HuH-7.5 (cell line): ENCODE measurements around the gene DAAM2.

Experiments
- DNase-seq: peaks from one replicate; pipeline ENCODE4 v3.0.0; 2011; ENCODE audit warnings: low spot score

DAAM2 gene

DNA sequence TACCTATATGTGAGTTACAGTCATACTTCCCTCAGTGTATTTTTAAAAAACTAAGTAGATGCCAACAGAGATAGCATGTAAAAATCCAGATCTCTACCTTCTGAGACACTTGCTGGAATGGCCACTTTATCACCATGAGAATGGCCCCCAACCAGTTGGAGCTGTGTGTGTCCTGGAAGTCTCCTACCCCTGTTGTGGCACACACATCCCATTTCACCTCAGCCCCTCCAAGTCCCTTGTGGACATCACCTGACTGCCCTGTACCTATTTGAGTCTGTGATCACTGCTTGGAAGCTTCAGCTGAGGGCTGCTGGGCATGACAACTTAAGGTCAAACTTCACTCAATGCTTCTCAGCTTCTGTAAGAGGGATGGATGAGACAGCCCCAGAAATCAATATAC is 118.0 kb downstream of the DAAM2 start:
- no peak for DNase-seq

GRCh38 chr6:39910744-39911143 is 118.6 kb downstream of the DAAM2 start:
- DNase-seq = no peak

DNA sequence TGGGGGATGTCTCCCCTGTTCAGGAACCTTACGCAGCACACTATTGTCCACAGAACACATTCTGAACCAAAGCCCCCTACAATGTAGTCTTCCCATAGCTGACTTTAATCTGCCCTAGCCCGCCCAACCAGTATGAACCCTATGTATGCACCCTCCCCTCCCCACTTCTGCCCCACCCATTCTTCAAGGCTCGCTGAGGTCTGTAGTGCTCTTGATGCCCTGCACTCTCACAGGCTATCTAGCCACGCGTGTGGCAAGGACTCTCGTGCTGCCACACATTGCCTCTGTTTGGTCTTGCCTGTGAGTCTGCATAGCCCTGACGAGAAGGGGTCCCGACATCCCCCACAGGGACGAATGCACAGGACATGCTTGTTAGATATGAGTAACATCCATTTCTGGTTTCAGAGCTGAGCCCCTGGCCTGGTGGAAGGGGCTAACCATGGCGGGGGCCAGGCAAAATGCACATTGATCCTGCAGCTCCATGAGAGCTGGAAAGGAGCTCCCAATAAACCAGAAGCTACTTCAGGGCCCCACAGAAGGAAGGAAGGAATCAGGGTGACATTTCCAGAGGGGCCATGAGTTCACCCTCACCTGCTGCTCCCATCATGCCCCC is 119.4 kb downstream of the DAAM2 start:
- no peak for DNase-seq

DNA sequence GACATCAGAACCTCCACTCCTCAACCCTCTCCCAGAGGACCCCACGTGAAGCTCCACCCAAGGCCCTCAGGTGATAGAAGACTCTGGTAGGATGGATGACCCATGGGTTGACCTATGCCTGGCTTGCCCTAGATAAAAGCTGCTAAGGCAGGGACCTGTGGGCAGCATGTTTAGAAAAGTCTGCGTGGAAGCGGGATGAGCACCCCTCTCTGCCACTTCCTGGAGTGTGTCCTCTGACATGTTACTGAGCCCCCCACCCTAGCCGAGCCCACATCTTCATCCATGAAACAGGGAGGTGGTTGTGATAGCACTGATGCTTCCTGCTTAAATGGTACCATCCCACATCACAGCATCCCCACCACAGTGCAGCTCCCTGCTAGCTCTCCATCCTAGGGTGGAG is 120.3 kb downstream of the DAAM2 start:
- DNase-seq = no peak

DNA sequence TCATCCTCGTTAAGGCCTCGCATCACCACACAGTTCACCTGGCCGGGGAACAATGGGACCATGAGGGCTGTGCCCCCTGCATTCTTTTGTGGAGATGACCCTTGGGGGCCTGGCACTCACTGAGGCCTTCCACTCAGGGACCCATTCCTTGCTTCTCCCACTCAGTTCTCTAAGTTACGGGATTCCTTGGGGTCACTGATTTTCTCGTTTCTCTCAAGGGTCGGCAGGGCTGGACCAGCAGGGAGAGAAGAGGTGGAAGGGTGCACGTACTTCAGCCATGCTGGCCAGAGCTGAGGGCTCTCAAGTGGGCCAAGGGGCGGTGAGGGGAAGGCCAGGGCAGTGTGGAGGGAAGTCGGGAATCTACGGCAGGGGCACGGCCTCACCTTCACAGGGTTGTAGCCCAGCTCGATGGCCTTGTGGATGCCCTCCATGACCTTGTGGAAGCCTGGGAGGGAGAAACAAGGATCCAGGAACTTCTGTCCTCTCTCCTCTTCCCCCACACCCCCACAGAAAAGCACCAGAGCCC is 121.3 kb downstream of the DAAM2 start:
- DNase-seq = no peak

GRCh38 chr6:39914239-39914638 is 122.1 kb downstream of the DAAM2 start:
- no peak for DNase-seq

DNA sequence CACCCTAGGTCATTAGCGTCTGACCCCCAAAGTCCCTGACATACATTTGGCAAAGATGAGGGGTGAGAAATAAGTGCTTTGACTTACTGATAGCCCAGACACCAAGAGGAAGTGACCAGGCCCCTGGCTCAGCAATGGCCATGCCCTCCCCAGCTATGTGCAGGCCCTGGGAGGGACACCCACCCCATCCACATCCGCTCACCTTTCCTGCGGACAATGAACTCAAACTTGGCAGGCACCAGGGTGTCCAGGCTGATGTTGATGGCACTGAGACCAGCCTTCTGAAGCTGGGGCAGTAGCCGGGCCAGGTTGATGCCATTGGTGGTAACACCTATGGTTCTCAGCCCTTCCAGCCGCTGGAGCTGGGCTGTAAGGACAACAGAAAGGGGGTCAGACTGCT is 123.7 kb downstream of the DAAM2 start:
- no peak for DNase-seq

DNA sequence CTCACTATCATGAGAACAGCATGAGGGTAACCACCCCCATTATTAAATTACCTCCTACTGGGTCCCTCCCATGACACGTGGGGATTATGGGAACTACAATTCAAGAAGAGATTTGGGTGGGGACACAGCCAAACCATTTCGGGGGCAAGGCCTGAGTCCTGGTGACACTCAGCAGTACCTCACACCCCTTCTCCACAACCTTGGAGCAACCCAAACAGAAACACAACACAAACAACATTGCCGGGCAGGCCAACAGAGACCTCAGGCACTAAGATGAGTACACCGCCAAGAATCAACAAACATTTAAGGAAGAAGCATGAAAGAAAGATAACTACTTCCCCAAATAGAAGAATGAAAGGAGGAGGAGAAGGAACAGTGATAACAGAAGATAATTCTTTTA is 125.2 kb downstream of the DAAM2 start:
- DNase-seq = no peak

GRCh38 chr6:39917981-39918380 is 125.8 kb downstream of the DAAM2 start:
- no peak for DNase-seq

DNA sequence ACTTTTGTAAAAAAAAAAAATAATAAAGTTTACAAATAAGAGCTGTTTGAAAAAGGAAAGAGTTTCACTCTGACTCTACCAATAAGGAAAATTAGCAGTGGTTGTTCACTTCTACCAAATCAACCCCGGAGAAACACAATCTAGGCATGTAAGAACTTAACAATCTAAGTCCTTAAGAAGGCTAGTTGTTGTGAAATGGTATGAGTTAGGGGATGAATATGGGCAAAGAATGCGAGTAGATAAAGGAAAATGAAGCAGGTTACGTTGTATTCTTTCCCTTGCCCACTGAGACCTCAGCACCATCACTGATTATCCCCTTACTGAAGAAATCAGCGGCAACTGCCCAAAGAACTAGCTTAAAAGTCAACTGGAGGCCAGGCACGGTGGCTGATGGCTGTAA is 126.7 kb downstream of the DAAM2 start:
- DNase-seq = no peak

- no peak for DNase-seq
These were observed 128.0 kb downstream of the DAAM2 start for GRCh38 chr6:39920157-39920556.

DNA sequence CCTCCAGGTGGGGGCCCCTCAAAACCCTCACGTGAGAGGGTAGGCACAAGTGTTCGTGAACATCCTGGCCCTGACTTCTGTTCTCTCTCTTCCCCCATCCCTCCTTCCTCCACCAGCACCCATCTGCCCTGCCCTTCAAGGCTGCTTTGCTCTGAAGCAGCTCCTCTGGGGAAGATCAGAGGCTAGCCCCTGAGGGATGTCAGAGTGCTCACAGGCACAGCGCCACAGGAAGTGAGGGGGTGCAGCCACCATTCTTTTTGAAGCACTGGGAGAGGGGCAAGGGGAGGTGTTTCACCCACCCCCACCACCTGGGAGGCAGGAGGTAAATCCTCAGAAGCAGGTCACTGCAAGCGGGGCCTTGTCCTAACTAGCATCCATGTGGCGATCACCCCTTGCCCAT is 130.6 kb downstream of the DAAM2 start:
- no peak for DNase-seq

- no peak for DNase-seq
These were observed 131.2 kb downstream of the DAAM2 start for GRCh38 chr6:39923394-39923793.

DNA sequence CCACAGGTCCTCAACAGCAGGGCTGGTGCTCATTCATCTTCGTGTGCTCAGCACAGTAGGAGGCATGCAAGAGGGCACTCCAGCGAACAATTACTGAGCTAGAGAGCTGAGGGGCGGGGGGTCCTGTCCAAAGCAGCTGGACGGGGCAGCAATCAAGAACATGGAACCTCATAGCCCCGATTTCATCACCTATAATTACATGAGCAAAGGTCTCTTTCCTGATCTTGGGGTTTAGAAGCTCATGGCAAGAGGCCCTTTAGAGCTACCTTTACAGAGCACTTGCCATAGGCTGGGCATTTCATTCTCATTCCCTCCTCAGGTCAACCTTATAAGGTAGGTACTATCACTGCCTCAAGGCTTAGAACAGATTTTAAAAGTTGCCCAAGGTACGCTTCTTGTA is 131.7 kb downstream of the DAAM2 start:
- no peak for DNase-seq

GRCh38 chr6:39924283-39924682 is 132.1 kb downstream of the DAAM2 start:
- no peak for DNase-seq

DNA sequence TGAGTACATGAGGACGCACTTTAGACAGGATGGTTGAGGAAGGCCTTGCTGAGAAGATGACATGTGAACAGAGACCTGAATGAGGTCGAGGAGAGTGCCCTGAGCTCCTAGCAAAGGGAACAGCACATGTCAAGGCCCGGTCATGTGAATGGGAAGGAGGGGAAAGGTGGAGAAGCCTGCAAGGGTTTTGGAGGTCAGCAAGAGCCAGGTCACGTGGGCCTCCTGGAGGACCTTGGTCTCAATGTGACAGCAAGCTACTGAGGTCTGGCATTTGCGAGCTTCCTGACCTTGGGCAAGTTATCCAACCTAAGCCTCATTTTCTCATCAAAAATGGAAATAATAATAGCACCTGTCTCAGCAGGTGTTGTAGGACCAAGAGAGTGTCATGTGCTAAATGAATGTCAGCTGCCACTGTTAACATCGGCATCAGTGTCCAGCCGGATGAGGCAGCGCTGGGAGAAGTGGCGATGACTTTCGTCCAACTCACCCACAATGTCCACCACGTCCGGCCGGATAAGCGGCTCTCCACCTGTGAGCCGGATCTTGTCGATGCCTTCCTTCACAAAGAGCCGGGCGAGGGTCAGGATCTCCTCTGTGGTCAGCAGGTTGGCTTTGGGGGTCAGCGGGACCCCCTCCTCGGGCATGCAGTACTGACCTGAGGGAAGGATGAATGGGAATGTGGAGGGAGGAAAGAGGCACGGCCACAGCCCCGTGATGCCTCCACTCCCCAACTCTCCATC is 133.2 kb downstream of the DAAM2 start:
- no peak for DNase-seq

GRCh38 chr6:39925931-39926290 is 133.7 kb downstream of the DAAM2 start:
- DNase-seq = no peak

DNA sequence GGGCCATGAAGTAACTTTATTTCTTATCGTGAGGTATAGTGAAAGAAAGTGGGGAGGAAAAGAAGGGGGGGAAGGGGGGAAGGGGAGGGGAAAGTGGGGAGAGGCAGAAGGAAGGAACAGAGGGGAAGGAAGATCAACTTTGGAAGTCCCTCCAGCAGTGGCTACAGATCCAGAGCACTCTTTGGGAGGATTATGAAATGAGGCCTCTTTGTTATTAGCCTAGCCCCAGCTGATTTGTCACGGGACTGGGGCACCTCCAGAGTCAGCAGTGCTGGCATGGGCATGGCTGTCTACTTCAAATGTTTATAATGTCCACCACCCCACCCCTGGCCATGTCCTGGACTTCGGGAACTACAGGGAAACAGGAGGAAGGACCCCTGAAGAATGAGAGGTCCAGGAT is 134.5 kb downstream of the DAAM2 start:
- DNase-seq = no peak

- no peak for DNase-seq
These were observed 135.0 kb downstream of the DAAM2 start for GRCh38 chr6:39927159-39927558.

DNA sequence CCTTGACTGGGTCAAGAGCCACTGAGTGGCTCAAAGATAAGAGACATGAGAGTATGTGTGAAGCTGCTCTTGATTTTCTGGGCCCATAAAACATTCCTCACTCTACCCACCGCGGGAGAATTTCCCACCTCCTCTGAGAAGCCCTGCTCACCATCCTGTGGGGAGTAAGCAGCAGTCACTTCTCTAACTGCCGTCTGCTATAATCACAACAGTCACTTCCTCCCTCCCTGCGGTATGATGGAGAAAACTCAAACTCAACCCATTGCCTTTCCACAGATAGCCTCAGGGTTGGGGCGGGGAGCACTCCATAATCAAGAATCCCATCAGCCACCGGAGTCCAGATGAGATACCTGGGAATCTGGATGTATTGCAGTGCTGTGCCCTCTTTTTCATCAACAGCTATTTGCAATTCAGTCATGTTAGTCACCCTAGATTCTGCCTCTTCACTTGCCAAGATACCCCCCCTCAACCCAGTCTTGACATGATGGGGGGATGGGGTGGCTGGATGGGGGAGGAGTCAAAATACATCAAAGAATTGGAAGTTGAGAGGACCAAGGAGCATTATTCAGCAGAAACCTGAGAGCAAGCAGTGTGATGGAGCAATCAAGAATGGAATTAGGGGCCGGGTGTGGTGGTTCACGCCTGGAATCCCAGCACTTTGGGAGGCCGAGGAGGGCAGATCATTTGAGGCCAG is 137.0 kb downstream of the DAAM2 start:
- DNase-seq = no peak

DNA sequence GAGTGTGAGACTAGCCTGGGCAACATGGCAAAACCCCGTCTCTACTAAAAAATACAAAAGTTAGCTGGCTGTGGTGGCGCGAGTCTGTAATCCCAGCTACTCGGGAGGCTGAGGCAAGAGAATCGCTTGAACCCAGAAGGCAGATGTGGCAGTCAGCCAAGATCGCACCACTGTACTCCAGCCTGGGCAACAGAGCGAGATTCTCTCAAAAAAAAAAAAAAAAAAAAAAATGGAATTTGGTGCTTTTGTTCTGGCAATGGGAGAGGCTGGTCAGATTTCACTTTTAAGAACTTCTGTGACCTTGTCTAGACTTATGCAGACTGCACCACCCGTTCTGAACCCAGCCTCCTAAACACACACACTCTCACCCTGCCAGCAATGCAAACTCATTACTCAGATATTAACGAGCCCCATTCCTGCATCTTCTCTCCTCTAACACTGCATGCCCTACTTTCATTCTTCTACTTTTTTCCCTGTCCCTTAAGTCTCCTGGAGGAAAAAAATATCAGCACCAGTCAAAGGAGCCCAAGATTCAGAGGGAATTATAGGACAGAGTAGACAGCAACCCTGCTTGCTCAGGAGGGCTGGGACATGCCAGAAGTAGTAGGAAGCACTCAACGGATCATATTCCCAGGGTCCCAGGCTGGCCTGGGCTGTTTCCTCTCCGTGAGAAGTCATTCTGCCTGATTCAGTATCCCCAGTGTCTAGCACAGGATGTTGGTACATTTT is 137.7 kb downstream of the DAAM2 start:
- DNase-seq = no peak

- DNase-seq = no peak
These were observed 138.4 kb downstream of the DAAM2 start for GRCh38 chr6:39930540-39930939.

- no peak for DNase-seq
These were observed 139.4 kb downstream of the DAAM2 start for GRCh38 chr6:39931607-39932006.
